Loucy (cell line): Measurements from ENCODE around the gene IQCF5.
"Not testable (repeated sequence)": the region's sequence is repeated elsewhere in the genome, so short reads cannot be mapped to it uniquely, and the experiment has no call there.

Source experiments
- H2AFZ ChIP-seq: fragments of 200-600 bp; sonication (generic); 2 replicates; pipeline ENCODE4 v1.6.0; 2016; ENCODE audit warnings: antibody characterized with exemption, mild to moderate bottlenecking, low read length, moderate library complexity
- H3F3A ChIP-seq: fragments of 200-600 bp; 2 replicates; pipeline ENCODE4 v1.6.0; 2016; ENCODE audit warnings: antibody characterized with exemption, low read depth, mild to moderate bottlenecking
- H3K27me3 ChIP-seq: fragments of 200-600 bp; sonication (generic); 2 replicates; pipeline ENCODE4 v1.6.1; 2014; ENCODE audit warnings: low read length, mild to moderate bottlenecking; ENCODE audit not compliant: insufficient read depth, poor library complexity, severe bottlenecking
- H3K36me3 ChIP-seq: fragments of 200-600 bp; sonication (generic); 2 replicates; pipeline ENCODE4 v1.6.1; 2016; ENCODE audit warnings: low read length; ENCODE audit not compliant: insufficient read depth
- H3K4me1 ChIP-seq: fragments of 200-600 bp; sonication (generic); 2 replicates; pipeline ENCODE4 v1.5.1; 2014; ENCODE audit warnings: low read length, mild to moderate bottlenecking; ENCODE audit not compliant: insufficient read depth, poor library complexity, severe bottlenecking
- H3K4me2 ChIP-seq: fragments of 200-600 bp; sonication (generic); 2 replicates; pipeline ENCODE4 v1.6.0; 2014; ENCODE audit warnings: antibody characterized with exemption, low read length, low read depth, mild to moderate bottlenecking; ENCODE audit not compliant: poor library complexity, severe bottlenecking
- H3K4me3 ChIP-seq: fragments of 200-600 bp; sonication (generic); 2 replicates; pipeline ENCODE4 v1.5.1; 2014; ENCODE audit warnings: low read length, mild to moderate bottlenecking, mixed read lengths; ENCODE audit not compliant: poor library complexity, severe bottlenecking
- H3K79me2 ChIP-seq: fragments of 200-600 bp; sonication (generic); 2 replicates; pipeline ENCODE4 v1.6.1; 2014; ENCODE audit warnings: low read length; ENCODE audit not compliant: insufficient read depth
- H3K9ac ChIP-seq: fragments of 200-600 bp; sonication (generic); 2 replicates; pipeline ENCODE4 v1.6.0; 2014; ENCODE audit warnings: mild to moderate bottlenecking, low read depth, low read length, moderate library complexity; ENCODE audit not compliant: poor library complexity, severe bottlenecking
- H3K9me2 ChIP-seq: fragments of 200-600 bp; sonication (generic); replicated peaks from 2 replicates; pipeline ENCODE4 v1.6.1; 2016; ENCODE audit warnings: low read depth, low read length, mixed read lengths
- H3K9me3 ChIP-seq: fragments of 200-600 bp; sonication (generic); 2 replicates; pipeline ENCODE4 v1.6.1; 2014; ENCODE audit warnings: mild to moderate bottlenecking, antibody characterized with exemption, low read length, low read depth; ENCODE audit not compliant: insufficient read depth
- H4K20me1 ChIP-seq: fragments of 200-600 bp; sonication (generic); 2 replicates; pipeline ENCODE4 v1.6.0; 2014; ENCODE audit warnings: antibody characterized with exemption, low read length, mild to moderate bottlenecking; ENCODE audit not compliant: insufficient read depth, poor library complexity, severe bottlenecking
- CTCF ChIP-seq: fragments of 200-600 bp; sonication (generic); conservative IDR thresholded peaks from 2 replicates; pipeline ENCODE4 v1.5.1; 2014; ENCODE audit warnings: mild to moderate bottlenecking, antibody characterized with exemption, low read length
- EZH2phosphoT487 ChIP-seq: fragments of 200-600 bp; IDR thresholded peaks from 2 replicates; pipeline ENCODE4 v1.6.1; 2018; ENCODE audit warnings: antibody characterized with exemption, mild to moderate bottlenecking, moderate library complexity, borderline replicate concordance

Gene IQCF5

GRCh38 chr3:51862886-51863285 is 12.5 kb downstream of the IQCF5 start:
- Histone ChIP-seq H2AFZ (no peak overlapping the region), H3K4me1 (no peaks in the 10 kb centered on the region), H4K20me1 (no peaks in the 10 kb centered on the region), H3F3A (no peaks in the 10 kb centered on the region), H3K36me3 (no peaks in the 10 kb centered on the region), H3K4me3 (no peak overlapping the region), H3K9ac (no peak overlapping the region), H3K79me2 (no peaks in the 10 kb centered on the region), H3K9me2 (no peaks in the 10 kb centered on the region), H3K4me2 (no peak overlapping the region), H3K9me3 (no peaks in the 10 kb centered on the region), H3K27me3 (no peaks in the 10 kb centered on the region)
- TF ChIP-seq EZH2phosphoT487 (no peak), CTCF (no peak)

- Histone ChIP-seq H3F3A (no peaks in the 10 kb centered on the region), H3K9ac (no peak within 1 kb of the TSS), H3K79me2 (no peaks in the 10 kb centered on the region), H3K9me2 (no peaks in the 10 kb centered on the region), H3K9me3 (no peaks in the 10 kb centered on the region), H2AFZ (no peak within 1 kb of the TSS), H3K27me3 (no peaks in the 10 kb centered on the region), H4K20me1 (no peaks in the 10 kb centered on the region), H3K4me2 (no peak within 1 kb of the TSS), H3K36me3 (no peaks in the 10 kb centered on the region), H3K4me1 (peaks cover 6% of the 10 kb centered on the region), H3K4me3 (no peak within 1 kb of the TSS)
- TF ChIP-seq CTCF: no peak
These were observed 14.4 kb downstream of the IQCF5 start, which contains the start of gene IQCF2 for GRCh38 chr3:51860703-51861665. Gene IQCF2 (plus strand): TSS chr3:51861615. CDS start chr3:51861667, 52 bp downstream.

GRCh38 chr3:51855411-51855810 is 20.0 kb downstream of the IQCF5 start:
- not testable (repeated sequence) for H3K9ac ChIP-seq, H3K27me3 ChIP-seq, H3K9me2 ChIP-seq, H3K79me2 ChIP-seq, H3K4me1 ChIP-seq, H3K4me3 ChIP-seq, H4K20me1 ChIP-seq, H3F3A ChIP-seq, H2AFZ ChIP-seq, H3K4me2 ChIP-seq, H3K9me3 ChIP-seq, H3K36me3 ChIP-seq
